Measurements from ENCODE around the gene HIF3A.

The HIF3A gene

DNA sequence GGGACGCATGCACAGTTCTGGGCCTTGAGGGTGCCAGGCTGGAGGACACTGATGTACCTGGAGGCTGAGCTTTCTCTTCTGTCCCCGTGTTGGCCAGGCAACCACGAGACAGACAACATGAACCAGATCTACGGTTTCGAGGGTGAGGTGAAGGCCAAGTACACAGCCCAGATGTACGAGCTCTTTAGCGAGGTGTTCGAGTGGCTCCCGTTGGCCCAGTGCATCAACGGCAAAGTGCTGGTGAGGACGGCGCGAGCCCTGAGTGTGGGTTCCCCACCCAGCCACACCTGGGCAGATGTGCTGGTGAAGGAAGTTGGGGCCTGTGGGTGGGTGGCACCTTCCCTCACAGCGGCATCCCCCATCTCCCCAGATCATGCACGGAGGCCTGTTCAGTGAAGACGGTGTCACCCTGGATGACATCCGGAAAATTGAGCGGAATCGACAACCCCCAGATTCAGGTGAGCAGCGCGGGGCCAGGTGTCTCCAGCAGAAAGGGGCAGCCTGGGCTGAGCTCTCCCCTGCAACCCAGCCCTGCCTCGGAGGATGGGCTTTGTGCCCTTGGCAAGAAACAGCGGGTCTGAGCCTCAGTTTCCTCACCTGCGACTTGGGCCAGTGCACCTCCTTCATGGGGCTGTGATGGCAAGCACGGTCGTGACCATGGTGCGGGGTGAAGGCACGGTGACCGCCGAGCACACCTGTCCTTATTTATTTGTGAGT is 90.3 kb downstream of the HIF3A start:
- no peak for DNase-seq

DNA sequence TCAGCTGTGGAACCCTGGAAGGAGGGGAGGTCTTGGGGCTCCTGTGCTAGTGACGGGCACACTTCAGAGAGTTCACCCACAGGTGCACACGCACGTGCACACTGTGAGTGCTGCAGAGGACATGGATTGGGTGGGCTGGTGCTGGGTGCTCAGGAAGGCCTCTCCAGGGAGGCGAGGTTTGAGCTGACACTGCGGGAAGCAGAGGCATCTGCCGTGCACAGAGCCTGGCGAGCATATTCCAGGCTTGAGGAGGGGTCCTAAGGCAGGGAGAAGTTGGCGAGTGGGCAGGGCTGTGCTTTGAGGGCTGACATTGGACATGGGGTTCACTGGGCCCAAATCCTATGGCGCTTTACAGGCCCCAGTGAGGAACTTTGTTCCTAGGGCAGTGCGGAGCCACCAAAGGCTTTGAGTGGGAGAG is 90.9 kb downstream of the HIF3A start:
- DNase-seq, result no peak

DNA sequence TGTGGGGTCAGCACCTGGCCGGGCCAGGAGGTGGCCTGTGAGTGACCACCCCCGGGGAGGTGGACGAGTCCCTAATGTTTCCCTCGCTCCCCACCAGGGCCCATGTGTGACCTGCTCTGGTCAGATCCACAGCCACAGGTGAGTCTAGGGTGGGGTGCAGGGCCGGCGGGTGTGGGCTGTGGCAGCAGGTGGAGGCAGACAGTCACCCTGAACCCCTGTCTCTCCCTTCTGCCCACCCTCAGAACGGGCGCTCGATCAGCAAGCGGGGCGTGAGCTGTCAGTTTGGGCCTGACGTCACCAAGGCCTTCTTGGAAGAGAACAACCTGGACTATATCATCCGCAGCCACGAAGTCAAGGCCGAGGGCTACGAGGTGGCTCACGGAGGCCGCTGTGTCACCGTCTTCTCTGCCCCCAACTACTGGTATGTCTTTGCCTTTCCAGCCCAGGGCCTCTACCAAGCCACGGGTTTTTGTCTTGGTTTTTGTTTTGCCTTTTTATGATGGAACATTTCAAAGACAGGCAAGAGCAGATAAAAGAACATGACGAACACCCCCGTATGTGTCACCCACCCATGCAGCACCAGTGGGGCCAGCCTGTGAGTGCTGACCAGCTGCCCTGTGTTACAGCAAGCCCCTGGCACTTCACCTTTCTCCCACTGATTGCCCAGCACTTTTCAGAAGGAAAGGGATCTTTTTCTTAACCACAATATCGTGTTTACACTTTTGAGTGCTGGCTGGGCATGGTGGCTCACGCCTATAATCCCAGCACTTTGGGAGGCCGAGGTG is 91.7 kb downstream of the HIF3A start:
- DNase-seq, result no peak

DNA sequence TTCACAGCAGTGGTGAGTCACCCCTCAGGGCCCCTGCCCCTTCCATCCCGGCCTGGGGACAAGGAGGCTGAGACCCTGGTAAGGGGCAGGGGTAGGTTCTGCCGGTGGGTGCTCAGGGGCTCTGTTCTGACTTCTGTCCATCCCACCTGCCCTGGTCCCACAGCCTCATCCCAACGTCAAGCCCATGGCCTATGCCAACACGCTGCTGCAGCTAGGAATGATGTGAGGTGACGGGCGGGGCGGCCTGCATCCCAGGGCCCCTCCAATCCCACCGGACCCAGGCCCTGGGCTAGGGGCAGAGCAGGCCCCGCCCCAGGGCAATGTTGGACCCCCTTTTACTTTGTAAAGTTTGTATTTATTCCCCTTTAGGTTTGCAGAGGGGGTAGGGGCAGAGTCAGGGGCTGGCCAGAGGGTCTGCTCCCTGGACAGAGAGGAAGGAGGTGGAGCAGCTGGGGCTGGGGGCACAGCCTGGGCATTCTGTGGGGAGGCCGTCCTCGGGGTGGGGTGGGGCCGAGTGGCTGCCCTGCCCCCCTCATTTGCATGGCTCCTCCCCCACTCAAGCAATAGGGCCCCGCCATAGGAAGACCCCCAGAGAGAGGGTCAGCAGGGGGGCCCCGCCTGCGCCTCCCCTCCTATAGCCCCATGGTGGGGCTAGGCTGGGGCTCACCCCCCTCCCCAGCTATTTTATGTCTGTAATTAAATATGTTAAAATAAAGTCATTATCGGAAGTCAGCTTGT is 93.4 kb downstream of the HIF3A start:
- no peak for DNase-seq

DNA sequence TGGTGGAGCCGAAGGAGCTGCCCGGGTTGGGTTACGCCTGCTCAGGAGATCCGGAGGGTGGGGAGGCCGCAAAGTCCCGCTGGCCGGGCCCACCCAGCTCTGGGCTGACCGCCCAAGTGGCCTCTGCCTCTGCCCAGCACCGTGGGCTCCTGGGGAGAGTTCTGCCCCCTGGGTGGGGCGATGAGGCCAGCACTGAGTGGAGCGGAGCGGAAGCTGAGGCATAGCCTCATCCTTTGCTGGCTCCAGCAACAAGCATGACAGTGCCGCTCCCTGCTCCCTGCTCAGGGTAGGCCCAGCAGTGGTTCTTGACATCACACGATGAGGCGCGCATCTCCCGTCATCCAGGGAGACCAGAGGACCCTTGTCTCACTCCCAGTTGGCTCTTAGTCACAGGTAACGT is 94.0 kb downstream of the HIF3A start:
- no peak for DNase-seq

DNA sequence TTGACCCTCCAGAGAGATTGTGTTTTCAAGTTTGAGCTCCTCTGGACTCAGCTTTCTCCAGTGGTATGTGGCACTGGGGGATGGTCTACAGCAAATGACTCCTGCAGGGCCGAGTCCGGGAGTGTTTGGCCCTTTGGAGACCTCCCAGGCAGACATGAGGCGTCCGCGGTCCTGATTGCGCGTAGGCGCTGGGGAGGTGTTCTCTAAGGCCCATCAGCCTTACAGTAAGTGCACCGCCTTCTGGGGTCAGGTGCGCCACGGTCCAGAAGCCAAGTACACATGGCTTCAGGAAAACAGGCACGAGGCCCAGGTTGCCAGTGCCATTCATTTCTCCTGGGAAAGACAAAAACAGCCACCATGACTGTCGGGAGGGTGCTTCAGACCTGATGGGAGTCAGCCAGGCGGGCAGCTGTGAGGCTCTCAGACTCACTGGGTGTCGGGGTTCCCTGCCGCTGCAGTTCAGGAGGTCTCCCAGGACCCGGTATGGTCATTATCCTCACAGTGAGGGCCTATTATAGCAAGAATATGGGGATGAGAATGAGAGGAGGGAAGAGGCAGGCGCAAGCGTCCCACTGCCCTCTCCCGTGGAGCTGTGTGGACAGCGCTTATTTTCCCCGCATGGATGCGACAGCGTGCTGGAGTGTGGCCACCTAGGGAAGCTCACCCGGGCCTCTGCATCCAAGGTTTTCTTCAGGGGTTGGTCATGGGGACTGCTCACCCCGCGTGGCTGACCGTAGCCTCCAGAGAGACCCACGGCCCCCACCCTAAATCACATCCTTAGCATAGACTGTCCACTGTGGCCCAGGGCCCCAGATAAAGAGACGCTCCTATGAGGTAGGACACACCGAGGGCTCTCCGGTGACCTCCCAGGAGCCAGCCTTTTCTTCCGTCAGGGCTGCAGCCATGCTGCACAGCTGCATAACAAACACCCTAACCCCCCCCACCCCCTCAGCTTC is 94.7 kb downstream of the HIF3A start:
- no peak for DNase-seq

DNA sequence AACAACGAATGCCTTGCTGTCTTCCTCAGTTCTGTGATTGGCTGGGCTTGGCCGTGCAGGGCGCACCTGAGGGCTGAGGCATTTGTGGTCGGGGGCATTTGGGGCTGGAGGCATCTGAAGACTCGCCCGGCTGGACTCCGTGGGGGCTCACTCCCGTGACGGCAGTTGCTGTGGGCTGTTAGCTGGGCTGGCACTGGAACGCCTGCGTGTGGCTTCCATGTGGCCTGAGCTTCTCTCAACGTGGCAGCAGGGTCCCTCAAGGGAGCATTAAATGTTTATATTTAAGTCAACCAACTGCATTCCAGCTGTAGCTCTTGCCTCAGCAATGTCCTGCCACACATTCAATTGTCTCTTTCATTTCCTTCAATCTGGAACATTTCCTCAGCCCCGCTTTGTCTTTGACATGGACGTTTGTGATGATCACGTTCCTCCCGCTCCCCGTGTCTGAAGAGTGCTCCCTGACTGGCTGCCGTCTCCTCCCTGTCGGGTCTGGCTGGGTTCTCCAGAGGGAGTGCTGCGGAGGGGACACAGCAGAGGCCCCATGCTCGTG is 95.5 kb downstream of the HIF3A start:
- no peak for DNase-seq

DNA sequence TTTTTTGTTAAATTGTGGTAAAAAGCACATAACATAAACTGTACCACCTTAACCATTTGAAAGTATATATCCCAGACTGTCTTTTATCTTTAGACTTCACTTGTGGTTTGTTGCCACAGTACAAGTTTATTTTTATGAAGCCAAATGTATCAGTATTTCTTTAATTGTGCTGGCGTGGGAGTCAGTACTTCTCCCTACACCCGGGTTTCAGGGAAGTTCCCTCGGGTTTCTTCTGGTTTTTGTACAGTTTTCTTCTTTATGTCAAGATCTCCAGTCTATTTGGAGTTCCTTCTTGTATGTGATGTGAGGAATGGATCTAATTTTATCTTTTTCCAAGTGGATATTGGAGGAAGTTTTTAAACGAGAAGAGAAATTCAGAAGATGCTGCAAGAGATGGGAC is 96.0 kb downstream of the HIF3A start:
- no peak for DNase-seq
